Posterior vena cava (tissue), 2 donors: Measurements from ENCODE around the gene C3orf18. TPM values are rescaled to one million over a fixed set of nuclear protein-coding genes. Genes with fewer than 3 reads are reported as not detected.

Experiments used
- DNase-seq: peaks from one replicate; pipeline ENCODE4 v3.0.0-alpha.2; 2020; ENCODE audit warnings: low spot score
- intact Hi-C, 2 donors: fragments of 100-400 bp; cut with DNase I; formaldehyde crosslinking; loops; one replicate each; pipeline versions ENCODE4 v1.14.1 to v1.14.2; 2022 to 2023
- total RNA-seq, 2 donors: library from RNA; stranded (reverse); fragmentation: NEBNext Ultra II Directional; extraction: Animal tissue kit (Norgen Biotek cat#: 25700); gene quantifications; one replicate each; pipeline ENCODE4 v1.2.1, GENCODE V29; 2021
- donor health status: DM: yes; HTN: yes; CAD: no.
- donor health status: DM: yes; HTN: yes; CAD: no.

Gene C3orf18
- total RNA-seq, 2 donors from 2014 or later = 9.8 to 11.4 TPM

DNA sequence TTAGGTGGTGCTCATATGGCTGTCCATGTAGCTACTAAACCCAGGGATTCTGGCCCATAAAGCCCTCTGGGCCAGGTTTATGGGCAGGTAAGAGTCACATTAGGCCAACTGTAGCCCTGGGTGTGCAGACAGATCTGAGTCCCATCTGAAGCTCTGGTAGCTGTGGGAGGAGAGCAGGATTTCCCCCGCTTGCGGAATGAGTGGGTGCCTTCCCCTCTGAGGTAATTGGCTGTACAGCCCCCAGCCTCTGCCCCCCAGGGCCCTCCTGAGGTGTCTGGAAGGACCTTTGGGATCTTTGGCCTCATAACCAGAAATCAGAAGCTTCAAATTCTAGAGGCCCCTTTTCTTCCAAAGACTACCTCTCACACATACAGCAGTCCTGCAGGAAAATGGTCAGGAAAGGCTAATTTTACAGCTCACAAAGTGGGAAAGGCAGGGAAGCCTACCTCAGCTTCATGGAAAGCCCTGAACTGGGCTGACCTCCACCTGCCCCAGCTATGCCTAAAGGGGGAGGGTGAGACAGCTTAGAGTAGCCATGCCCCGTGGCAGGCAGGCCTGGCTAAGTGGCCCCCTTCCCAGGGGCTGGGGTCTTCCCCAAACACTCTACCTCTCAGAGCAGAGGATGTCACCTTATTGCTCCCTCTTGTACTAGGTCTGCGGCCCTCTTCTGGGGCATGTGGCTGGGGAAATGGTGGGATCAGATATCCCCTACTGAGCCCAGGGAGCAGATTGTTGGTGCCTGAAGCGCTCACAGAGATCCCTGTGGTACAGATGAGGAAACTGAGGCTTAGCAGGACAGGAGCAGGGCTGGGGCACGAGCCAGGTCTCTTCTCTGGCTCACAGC is 18.6 kb upstream of the C3orf18 start:
- DNase-seq = no peak
- intact Hi-C loops = no loop called here

DNA sequence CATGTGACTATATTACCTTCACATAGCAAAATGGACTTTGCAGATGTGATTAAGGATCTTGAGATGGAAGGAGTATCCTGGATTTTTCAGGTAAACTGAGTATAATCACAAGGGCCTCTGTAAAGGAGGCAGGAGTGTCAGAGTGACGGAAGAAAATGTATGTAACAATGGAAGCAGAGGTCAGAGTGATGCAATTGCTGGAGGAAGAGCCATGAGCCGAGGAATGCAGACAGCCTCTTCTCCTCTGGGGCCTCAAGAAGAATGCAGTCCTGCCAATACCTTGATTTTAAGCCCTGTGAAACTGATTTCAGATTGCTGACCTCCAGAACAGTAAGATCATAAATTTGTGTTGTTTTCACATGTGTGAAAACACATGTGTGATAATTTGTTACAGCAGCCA is 16.8 kb upstream of the C3orf18 start:
- intact Hi-C loops = no loop called here
- no peak for DNase-seq

DNA sequence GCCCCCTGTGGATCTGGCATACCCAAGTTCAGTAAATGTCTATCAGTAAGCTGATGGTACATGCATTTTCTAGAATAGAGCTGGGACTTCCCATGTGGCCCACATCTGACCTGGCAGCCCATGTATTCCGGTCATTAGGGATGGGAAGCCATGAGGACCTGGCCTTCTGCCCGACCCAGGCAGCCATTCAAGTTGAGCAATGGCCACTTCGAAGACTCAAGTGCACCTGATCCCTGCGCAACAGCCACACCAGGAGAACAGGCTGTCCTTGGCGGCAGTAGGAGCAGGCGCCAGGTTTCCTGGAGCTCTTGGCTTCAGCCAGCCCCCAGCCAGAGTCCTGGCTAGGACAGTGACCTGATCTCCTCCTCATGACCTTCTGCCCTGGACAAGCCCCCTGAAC is 16.4 kb upstream of the C3orf18 start:
- peak; percentile 89 for DNase-seq
- intact Hi-C loops = no loop called here

DNA sequence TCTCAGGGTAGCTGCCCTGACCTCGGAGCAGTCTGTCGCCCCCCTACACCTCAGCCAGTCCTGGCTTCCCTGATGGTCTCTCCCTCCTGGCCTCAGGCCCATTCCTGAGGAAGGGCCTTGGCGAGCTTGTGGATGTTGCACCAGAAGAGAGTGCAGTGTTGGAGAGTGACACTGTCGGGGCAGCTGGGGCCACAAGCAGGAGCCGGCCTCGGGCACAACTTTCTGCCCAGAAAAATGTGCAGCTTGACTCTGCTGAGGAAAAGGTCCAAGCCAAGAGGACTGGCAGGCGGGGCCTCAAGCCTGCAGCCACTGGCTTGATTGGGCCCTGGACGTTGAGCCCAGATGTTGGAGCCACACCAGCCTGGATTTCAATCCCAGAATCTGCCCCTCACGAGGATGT is 14.5 kb upstream of the C3orf18 start:
- intact Hi-C loops = no loop called here

DNA sequence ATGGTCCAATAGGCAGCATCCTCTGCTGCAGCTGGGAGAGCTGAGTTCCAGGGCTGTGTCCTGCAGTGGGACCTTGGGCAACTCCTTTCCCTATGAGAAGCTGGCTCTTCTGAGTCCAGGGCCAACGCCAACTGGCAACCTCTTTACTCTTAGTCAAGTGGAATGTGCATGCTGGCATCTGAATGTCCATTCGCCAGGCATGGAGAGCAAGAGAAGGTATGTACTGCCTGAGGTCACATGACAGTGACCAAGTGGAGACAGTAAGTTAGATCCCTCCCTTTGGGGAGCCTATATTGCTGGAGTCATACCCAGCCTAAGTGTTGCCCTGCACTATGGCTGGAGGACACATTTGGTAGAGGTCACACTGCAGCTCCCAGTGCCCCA is 13.9 kb upstream of the C3orf18 start:
- no peak for DNase-seq
- intact Hi-C loops = no loop called here

More for the DNA sequence above, 14.5 kb upstream of the C3orf18 start:
- no peak for DNase-seq

DNA sequence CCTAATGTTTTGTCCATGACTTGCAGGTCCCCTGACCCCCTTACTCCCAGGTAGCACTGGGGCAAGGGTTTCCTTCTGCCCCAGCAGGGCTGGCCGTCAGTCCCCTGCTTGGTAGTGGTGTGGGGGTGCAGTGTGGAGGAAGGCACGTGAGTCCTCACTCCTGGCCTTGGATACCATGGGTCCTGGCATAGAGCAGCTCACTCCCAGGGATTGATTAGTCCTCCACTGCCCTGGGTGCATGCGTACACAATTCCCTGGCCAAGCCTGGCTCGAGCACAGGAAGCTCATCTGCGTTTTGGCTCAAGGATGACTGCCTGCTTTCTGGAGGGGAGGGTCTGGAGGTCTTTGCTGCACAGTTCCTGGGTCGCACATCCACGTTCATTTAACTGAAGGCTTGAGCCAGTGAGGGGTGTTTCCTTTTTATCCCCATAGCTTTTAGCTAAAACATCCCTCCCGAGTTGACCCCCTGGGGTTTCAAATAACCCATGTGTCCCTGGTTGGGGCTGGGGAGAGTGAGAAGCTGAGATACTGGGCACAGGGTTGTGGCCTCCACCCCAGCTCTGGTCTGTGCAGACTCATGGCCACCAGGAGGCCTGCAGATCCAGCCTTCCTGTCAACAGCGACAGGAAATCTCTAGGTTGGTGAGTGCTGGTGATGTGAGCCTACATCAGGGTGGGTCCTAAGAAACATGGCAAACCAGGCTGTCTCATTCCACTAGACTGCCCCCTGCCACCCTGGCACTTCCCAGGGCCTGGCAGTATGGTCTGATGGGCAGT is 13.3 kb upstream of the C3orf18 start:
- intact Hi-C loops = no loop called here
- DNase-seq = no peak

DNA sequence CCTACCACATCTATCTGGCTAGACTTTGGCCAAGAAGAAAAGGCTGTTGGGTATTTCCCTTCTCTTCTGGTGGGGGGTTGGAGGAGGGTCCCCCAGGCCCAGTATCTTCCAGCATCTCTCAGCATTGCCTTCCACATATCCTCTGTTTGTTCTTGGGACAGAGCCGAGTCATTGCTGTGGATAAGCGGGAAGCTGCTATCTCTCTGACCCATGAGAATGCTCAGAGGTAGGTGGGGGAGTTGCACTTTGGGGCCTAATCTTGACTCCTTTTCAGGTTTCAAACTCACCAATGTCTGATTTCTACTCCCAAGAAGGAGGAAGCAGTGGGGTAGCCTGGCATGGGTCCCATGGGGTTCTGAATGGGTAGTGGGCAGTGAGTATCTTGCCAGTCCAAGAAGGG is 9.8 kb upstream of the C3orf18 start:
- no peak for DNase-seq
- intact Hi-C loops = loop anchor here in 1 of 2 donors (10.0 kb wide), 1 partner anchor 797 kb away; no protein-coding TSS in a partner anchor

DNA sequence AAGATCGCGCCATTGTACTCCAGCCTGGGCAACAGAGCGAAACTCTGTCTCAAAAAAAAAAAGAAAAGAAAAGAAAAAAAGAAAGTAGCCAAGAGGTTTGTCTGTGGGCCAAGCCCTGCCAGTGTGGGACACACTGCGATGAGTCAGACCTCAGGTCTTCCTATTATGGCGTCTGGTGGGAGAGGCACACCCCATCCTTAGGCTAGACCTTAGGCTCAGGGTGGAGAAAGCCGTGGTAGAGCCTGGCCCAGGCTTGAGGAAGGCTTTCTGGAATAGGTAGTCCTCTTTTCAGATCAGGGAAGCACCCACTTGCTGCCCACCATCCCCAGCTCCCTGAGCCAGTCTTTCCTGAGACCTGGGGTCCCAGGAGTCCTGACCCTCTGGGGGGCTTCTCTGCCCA is 7.8 kb upstream of the C3orf18 start:
- no peak for DNase-seq
- intact Hi-C loops = loop anchor here in 1 of 2 donors (10.0 kb wide), 1 partner anchor 799 kb away; no protein-coding TSS in a partner anchor

DNA sequence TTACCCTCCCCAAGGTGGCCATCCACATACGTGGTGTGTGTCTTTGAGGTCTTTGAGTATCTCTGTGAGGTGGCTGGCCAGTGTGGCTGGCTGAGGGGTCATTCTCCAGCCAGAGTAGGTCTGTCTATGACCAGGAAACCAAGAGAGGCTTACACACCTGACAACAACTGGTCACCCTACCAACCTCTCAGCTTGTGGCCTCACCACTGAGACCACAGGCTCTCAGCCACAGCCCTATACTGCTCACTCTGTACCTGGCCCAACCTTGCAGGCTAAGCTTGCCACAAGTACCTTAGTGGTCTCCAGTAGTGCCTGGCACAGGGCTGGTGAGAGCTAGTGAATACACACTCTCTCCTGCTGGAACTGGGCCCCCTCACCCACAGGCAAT is 6.9 kb upstream of the C3orf18 start:
- intact Hi-C loops = loop anchor here in 1 of 2 donors (10.0 kb wide), 1 partner anchor 800 kb away; no protein-coding TSS in a partner anchor
- DNase-seq = no peak

DNA sequence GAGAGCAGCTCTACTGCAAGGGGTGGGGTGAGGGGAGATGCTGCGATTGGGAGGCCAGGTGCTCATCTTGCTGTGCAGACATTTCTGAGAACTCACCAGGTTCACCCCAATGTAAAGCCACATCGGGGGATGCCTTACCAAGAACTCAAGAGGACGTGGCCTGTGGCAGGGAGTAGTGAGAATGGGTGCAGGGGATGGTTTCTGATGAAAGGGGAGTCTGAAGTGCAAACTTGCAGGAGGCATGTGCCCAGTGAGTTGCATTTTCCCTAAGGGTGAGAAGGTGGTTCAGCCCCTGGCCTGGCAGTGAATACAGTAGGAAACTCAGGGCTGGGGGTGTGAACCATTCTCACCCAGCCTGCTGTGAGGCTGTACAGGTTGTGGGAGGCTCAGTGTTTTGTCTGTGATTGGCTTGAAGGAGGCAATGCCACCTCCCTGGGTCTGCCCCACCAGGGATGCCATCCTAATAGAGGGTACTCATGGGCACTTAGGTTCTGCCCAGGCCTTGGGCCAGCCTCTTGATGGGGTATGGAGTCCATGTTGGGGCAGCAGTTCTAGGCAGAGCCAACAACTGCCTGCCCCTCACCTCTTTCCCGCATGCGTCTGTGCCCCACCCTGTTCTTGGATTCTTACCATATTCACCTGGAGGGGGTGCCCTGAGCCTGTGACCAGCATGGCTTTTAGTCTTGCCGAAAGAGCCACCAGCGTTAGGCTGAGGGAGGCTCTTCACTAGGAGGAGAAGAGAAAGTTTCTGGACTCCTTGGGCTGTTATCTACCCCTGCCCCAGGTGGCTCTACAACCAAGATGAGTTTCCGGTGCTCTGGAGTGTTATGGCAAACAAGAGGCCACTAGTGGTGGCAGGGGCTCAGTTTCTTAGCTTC is 6.3 kb upstream of the C3orf18 start:
- no peak for DNase-seq
- intact Hi-C loops = loop anchor here in 1 of 2 donors (10.0 kb wide), 1 partner anchor 801 kb away; no protein-coding TSS in a partner anchor

DNA sequence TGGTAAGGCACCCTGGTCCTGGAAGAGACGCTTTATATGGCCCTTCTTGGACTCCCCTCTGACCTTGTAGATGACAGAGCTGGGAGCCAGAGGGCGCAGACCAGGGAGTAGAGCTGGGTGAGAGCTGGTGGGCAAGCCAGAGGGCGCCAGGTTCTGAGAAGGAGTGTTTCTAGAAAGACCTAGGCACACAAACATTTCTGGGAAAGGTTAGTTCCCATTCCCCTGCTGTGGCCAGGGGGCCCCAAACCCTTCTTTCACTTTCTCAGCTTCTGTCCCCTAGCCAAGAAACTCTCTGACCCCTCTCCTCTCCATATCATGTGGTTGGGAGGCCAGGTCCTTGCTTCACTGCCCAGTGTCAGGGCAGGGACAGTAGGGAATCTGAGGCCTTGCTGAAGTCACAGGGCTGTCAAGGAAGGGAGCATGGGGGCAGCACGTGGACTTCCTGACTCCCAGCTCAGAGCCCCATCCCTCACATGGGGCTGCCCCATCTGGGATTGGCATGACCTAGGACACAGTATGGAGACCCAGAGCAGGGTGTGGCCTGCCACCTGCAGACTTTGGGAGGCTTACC is 5.3 kb upstream of the C3orf18 start:
- intact Hi-C loops = loop anchor here (1.0 to 10.0 kb wide), 2 partner anchors 42 to 802 kb away; no protein-coding TSS in a partner anchor
- no peak for DNase-seq

DNA sequence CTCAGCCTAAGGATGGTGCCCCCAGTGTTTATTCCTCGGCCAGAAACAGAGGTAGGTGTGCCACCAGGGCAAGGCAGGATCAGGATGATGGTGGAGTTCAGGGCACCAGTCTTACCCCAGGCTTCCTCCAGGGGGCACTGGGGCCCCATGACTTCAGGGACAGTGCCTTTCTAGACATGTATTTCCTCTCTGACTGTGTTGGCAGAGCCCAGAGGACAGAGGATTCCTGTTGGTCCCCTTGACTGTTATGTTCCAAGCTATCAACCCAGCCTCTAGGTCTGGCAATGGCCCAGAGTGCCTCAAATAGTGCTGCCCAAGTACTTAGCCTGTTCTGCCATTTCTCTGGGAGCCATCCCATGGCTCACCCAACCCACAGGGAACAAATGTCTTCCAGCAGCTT is 4.6 kb upstream of the C3orf18 start:
- intact Hi-C loops = loop anchor here (1.0 to 10.0 kb wide), 2 partner anchors 43 to 803 kb away; no protein-coding TSS in a partner anchor
- DNase-seq = peak; percentile 89

DNA sequence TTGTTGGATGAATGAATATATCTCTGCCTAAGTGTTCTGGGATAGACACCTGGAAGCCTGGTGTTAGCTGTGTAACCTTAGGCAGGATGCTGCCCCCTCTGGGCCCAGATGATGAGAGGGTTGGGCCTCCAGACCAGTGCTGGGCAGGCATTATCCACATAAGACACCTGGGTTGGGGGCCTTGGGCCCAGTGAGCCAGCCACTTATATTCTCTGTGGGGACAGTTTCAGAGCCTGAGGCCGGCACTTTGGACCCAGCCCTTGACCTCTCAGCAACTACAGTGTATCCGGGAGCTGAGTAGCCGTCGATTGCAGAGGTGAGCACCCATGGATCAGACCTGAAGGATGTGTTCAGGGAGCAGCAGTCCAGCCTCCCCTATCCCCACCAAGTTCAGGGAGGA is 3.9 kb upstream of the C3orf18 start:
- no peak for DNase-seq
- intact Hi-C loops = loop anchor here in 1 of 2 donors (10.0 kb wide), 1 partner anchor 803 kb away; no protein-coding TSS in a partner anchor

DNA sequence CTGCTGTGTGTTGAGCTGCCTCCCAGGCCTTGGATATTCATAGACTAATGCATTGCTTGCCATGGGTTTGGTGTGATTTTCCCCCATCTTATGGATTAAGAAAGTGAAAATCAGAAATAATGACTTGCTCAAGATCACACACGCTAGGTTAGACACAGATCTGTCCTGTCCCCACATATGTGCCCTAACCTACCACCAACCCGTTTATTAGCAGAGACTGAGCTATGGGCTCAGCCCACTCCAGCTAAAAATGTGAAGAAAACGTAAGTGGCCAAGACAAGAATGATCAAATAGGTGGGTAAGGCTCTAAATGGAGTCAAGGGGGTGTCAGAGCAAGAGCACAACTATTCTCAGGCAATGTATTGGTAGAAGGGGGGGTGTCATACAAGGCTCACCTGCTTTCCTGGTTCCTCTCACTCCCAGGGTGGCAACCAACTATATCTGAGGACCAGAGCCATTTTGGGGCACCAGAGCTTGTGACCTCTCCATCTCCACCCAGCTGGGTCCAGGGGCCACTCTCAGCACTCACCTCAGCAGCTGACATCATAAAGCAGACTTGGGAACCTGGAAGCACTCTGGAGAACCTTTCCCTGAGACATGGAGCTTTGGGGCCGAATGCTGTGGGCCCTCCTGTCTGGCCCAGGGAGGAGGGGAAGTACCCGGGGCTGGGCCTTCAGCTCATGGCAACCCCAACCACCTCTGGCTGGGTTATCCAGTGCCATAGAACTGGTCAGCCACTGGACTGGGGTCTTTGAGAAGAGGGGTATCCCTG is 3.1 kb upstream of the C3orf18 start:
- no peak for DNase-seq
- intact Hi-C loops = loop anchor here in 1 of 2 donors (10.0 kb wide), 1 partner anchor 804 kb away; no protein-coding TSS in a partner anchor

DNA sequence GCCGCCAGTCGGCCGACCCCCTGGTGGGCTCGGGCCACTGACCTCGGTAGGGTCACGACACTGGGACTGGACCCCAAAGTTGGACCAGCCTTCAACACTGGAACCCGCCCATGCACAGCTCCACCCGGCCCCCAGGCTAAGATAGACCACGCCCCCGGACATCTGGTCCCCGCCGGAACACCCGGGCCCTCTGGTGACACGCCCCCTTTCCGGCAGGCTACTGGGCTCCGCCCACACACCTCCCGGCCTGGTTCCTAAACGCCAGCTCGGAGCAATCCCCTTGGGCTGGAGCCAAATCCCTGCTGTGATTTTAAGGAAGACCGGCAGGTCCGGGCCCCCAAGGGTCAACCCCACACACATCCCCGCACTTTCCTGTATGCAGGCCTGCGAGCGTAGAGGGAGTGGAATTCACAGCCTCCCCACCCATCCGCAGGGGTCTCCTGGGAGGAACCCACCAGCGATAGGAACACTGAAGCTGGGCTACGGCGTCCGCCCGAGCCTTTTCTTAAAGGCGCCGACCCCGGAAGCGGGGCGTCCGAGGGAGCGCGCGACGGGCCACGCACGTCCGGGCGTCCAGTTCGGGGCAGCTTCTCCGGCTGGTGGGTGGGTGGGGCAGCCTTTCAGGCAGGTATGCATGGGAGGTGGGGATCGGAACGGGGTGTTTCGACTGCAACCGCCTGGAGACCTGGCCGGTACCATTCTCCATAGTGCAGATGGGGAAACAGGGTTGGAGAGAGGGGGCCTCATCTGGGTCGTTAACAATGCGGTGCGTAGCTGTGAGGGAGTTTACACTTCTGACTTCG is 1.6 kb upstream of the C3orf18 start, which contains the start of gene HEMK1:
Gene HEMK1, plus strand, starts transcription at position 576 of the 803 bp plus-strand sequence. CDS start 1,583 bp downstream, outside the sequence.
- peak; percentile 99 for DNase-seq
- intact Hi-C loops = loop anchor here in 1 of 2 donors (2.0 kb wide), 1 partner anchor 40 kb away; no protein-coding TSS in a partner anchor

DNA sequence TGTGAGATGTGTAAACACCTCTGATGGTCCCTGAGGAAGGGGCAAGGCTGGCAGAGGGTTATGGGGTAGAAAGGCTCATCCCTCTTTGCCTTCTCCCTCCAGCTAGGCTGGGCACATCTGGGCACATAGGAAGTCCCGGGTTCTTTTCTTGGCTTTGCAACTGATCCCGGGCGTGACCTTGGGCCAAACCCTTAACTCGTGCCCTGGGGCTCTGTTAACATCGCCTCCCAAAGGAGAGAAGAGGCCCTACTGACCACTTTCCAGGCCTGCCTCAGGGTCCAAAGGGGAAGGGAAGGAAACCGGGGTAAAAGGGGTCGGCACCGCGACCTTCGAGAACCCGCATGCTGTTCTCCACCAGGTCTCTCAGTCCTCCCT is 549 bp downstream of the C3orf18 start:
- intact Hi-C loops = no loop called here
- DNase-seq = no peak

DNA sequence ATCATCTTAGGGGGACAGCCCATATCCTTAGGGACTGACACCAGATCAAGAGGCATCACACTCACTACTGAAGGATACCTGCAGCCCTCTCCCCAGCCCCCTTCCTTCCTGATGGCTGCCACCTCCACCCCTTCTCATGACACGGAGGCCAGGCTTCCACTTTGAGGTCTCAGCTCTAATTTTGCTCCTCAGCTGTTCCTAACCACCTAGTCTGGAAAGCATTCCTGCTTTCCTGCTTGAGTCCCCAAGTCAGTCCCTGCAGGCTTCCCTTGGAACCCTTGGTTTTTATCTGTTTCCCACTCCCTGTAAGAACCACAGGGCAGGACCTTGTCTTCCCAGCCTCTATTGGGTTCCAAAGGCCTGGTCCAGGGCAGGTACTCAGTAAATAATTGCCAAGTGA is 3.2 kb downstream of the C3orf18 start:
- DNase-seq = no peak

More for the DNA sequence above, 3.2 kb downstream of the C3orf18 start:
- intact Hi-C loops = no loop called here
